ENCODE data around the gene HMGB4. TPM values are rescaled to one million over a fixed set of nuclear protein-coding genes. Genes with fewer than 3 reads are reported as not detected.

Gene HMGB4
- total and polyA plus RNA-seq, 2 donors (not counting 1 experiment from before 2014, with no cell fraction given): not detected

- TF ChIP-seq EZH2 (IDR thresholded peaks at IDR 0.05; ENCODE audit: low read length, missing control alignments) (no peak), CTCF (conservative IDR thresholded peaks at IDR 0.05 in 1 of 2, IDR thresholded peaks at IDR 0.05 in 1 of 2; ENCODE audit: low read depth in 1 of 2, low read length in 2 of 2) (no peak)
- H3K4me2 ChIP-seq (ENCODE audit: extremely low read depth, insufficient read depth, low read length): no peak overlapping the region
- H3K36me3 ChIP-seq (ENCODE audit: control insufficient read depth, insufficient read depth, low read length): no peaks in the 10 kb centered on the region
- no peaks in the 10 kb centered on the region for H3K79me2 ChIP-seq (ENCODE audit: control insufficient read depth, insufficient read depth, low read length)
- DNase-seq (ENCODE audit: low read depth in 2 of 2): peak in 1 of 2 donors; percentile 81
- H3K27me3 ChIP-seq (ENCODE audit: control insufficient read depth, insufficient read depth, low read length): no peaks in the 10 kb centered on the region
- no peak overlapping the region for H3K4me3 ChIP-seq (replicated peaks in 1 of 4; ENCODE audit: control extremely low read depth in 1 of 4, insufficient read depth in 1 of 4, low read depth in 3 of 4, low read length in 4 of 4)
- H3K27ac ChIP-seq (ENCODE audit: insufficient read depth, low read length): no peak overlapping the region
- no peak overlapping the region for H2AFZ ChIP-seq (ENCODE audit: low read length)
- H3K9me3 ChIP-seq (ENCODE audit: control insufficient read depth, insufficient read depth, low read depth, low read length): no peaks in the 10 kb centered on the region
- no peaks in the 10 kb centered on the region for H4K20me1 ChIP-seq (ENCODE audit: control insufficient read depth, extremely low read depth, insufficient read depth, low read length)
- H3K9ac ChIP-seq (ENCODE audit: insufficient read depth, low read length): no peak overlapping the region
- H3K4me1 ChIP-seq (ENCODE audit: control insufficient read depth, extremely low read depth, insufficient read depth, low read length): no peaks in the 10 kb centered on the region
These were observed 2.4 kb downstream of the HMGB4 start for GRCh38 chr1:33866281-33866680.

GRCh38 chr1:33867684-33868083, 3.8 kb downstream of the HMGB4 start:
- TF ChIP-seq CTCF (conservative IDR thresholded peaks at IDR 0.05 in 1 of 2, IDR thresholded peaks at IDR 0.05 in 1 of 2; ENCODE audit: low read depth in 1 of 2, low read length in 2 of 2): no peak
- TF ChIP-seq EZH2 (IDR thresholded peaks at IDR 0.05; ENCODE audit: low read length, missing control alignments): no peak
- H3K9ac ChIP-seq (ENCODE audit: insufficient read depth, low read length): no peak overlapping the region
- H3K27me3 ChIP-seq (ENCODE audit: control insufficient read depth, insufficient read depth, low read length): no peaks in the 10 kb centered on the region
- H3K79me2 ChIP-seq (ENCODE audit: control insufficient read depth, insufficient read depth, low read length): no peaks in the 10 kb centered on the region
- H3K4me2 ChIP-seq (ENCODE audit: extremely low read depth, insufficient read depth, low read length): no peak overlapping the region
- no peaks in the 10 kb centered on the region for H4K20me1 ChIP-seq (ENCODE audit: control insufficient read depth, extremely low read depth, insufficient read depth, low read length)
- no peaks in the 10 kb centered on the region for H3K4me1 ChIP-seq (ENCODE audit: control insufficient read depth, extremely low read depth, insufficient read depth, low read length)
- H3K36me3 ChIP-seq (ENCODE audit: control insufficient read depth, insufficient read depth, low read length): no peaks in the 10 kb centered on the region
- no peak overlapping the region for H3K4me3 ChIP-seq (replicated peaks in 1 of 4; ENCODE audit: control extremely low read depth in 1 of 4, insufficient read depth in 1 of 4, low read depth in 3 of 4, low read length in 4 of 4)
- H3K9me3 ChIP-seq (ENCODE audit: control insufficient read depth, insufficient read depth, low read depth, low read length): no peaks in the 10 kb centered on the region
- no peak overlapping the region for H3K27ac ChIP-seq (ENCODE audit: insufficient read depth, low read length)
- H2AFZ ChIP-seq (ENCODE audit: low read length): no peak overlapping the region
- DNase-seq (ENCODE audit: low read depth in 2 of 2): no peak

GRCh38 chr1:33872275-33872674, 8.4 kb downstream of the HMGB4 start:
- H3K27ac ChIP-seq (ENCODE audit: insufficient read depth, low read length): no peak overlapping the region
- no peak for TF ChIP-seq CTCF (conservative IDR thresholded peaks at IDR 0.05 in 1 of 2, IDR thresholded peaks at IDR 0.05 in 1 of 2; ENCODE audit: low read depth in 1 of 2, low read length in 2 of 2)
- H3K4me2 ChIP-seq (ENCODE audit: extremely low read depth, insufficient read depth, low read length): no peak overlapping the region
- no peaks in the 10 kb centered on the region for H3K79me2 ChIP-seq (ENCODE audit: control insufficient read depth, insufficient read depth, low read length)
- H3K9me3 ChIP-seq (ENCODE audit: control insufficient read depth, insufficient read depth, low read depth, low read length): no peaks in the 10 kb centered on the region
- H3K4me3 ChIP-seq (replicated peaks in 1 of 4; ENCODE audit: control extremely low read depth in 1 of 4, insufficient read depth in 1 of 4, low read depth in 3 of 4, low read length in 4 of 4): no peak overlapping the region
- peaks cover 3% of the 10 kb centered on the region for H3K4me1 ChIP-seq (ENCODE audit: control insufficient read depth, extremely low read depth, insufficient read depth, low read length)
- H3K36me3 ChIP-seq (ENCODE audit: control insufficient read depth, insufficient read depth, low read length): no peaks in the 10 kb centered on the region
- H3K9ac ChIP-seq (ENCODE audit: insufficient read depth, low read length): no peak overlapping the region
- no peaks in the 10 kb centered on the region for H4K20me1 ChIP-seq (ENCODE audit: control insufficient read depth, extremely low read depth, insufficient read depth, low read length)
- no peak for DNase-seq (ENCODE audit: low read depth in 2 of 2)
- no peaks in the 10 kb centered on the region for H3K27me3 ChIP-seq (ENCODE audit: control insufficient read depth, insufficient read depth, low read length)
- no peak overlapping the region for H2AFZ ChIP-seq (ENCODE audit: low read length)
